ENCODE results near the gene PGLYRP3. TPM values are rescaled to one million over a fixed set of nuclear protein-coding genes. Genes with fewer than 3 reads are reported as not detected.
"Not testable (repeated sequence)": the region's sequence is repeated elsewhere in the genome, so short reads cannot be mapped to it uniquely, and the experiment has no call there.

PGLYRP3 gene
- total RNA-seq, 1 experiment from 2014 or later: not detected

DNA sequence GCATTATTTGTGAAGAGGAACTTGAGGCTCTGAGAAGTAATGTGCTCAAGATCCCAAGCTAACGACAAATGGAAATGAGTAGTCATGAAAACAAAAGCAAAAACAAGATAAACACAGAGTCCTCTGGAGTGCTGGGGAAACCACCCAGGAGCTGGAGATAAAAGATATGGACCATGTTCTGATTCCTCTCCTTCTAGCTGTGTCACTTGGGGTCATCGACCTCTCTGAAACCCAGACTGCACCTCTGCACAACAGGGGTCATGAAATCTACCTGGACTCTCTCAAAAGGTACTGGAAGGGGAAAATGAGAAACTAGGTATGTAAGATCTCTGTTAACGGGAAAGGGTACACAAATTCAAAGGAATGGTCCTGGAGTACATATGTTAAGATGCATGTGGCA is 29.4 kb upstream of the PGLYRP3 start:
- Histone ChIP-seq H3K4me3 (no peak overlapping the region), H3K4me1 (no peaks in the 10 kb centered on the region), H3K9me3 (replicated peaks) (no peaks in the 10 kb centered on the region), H3K27me3 (peaks cover 11% of the 10 kb centered on the region; the same call in 1 of the 2 replicates), H3K36me3 (no peaks in the 10 kb centered on the region), H3K27ac (no peak overlapping the region)
- DNase-seq: no peak

DNA sequence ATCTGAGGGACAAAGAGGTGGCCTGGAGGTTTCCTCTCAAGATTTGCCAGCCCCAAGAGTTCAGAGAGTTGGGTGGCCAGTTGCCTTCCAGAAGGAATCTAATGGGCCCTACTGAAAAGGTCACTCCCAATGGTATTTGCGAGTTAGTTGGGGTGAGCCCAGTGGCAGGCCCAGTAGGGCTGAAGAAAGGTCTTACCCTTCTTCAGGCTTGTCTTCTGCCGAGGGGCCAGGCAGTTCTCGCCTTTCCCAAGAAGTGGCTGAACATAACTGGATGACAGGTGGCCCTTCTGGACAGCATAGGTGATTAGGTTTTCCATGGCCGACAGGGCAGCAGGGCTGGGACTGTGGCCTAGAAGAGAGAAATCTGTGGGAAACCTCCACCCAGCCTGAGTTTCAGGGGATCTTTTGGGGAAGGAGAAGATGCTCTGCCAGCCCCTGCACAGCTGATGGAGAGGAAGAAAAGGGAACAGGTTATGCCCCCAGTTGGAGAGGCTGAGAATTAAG is 28.7 kb upstream of the PGLYRP3 start:
- Histone ChIP-seq H3K27me3 (peaks cover 8% of the 10 kb centered on the region; the same call in 1 of the 2 replicates), H3K4me1 (no peaks in the 10 kb centered on the region), H3K27ac (no peak overlapping the region), H3K4me3 (no peak overlapping the region), H3K9me3 (replicated peaks) (no peaks in the 10 kb centered on the region), H3K36me3 (no peaks in the 10 kb centered on the region)
- no peak for DNase-seq

GRCh38 chr1:153340356-153340755 is 27.6 kb upstream of the PGLYRP3 start:
- no peak overlapping the region for H3K4me3 ChIP-seq
- no peaks in the 10 kb centered on the region for H3K36me3 ChIP-seq
- no peaks in the 10 kb centered on the region for H3K4me1 ChIP-seq
- H3K27me3 ChIP-seq: 0 out of 2 replicates have a peak, but pooled peaks cover 6% of the 10 kb centered on the region
- H3K9me3 ChIP-seq (replicated peaks): no peaks in the 10 kb centered on the region
- no peak for DNase-seq
- no peak overlapping the region for H3K27ac ChIP-seq

GRCh38 chr1:153339802-153340201 is 27.1 kb upstream of the PGLYRP3 start:
- Histone ChIP-seq H3K4me1 (no peaks in the 10 kb centered on the region), H3K27ac (no peak overlapping the region), H3K27me3 (0 out of 2 replicates have a peak, but pooled peaks cover 6% of the 10 kb centered on the region), H3K4me3 (no peak overlapping the region), H3K9me3 (replicated peaks) (no peaks in the 10 kb centered on the region), H3K36me3 (no peaks in the 10 kb centered on the region)
- no peak for DNase-seq

- Histone ChIP-seq H3K27ac (no peak overlapping the region), H3K36me3 (no peaks in the 10 kb centered on the region), H3K4me1 (no peaks in the 10 kb centered on the region), H3K9me3 (replicated peaks) (no peaks in the 10 kb centered on the region), H3K27me3 (0 out of 2 replicates have a peak, but pooled peaks cover 6% of the 10 kb centered on the region), H3K4me3 (no peak overlapping the region)
- no peak for DNase-seq
Measured at GRCh38 chr1:153337980-153338853, 25.5 kb upstream of the PGLYRP3 start.

- Histone ChIP-seq H3K9me3 (replicated peaks) (no peaks in the 10 kb centered on the region; the same call in 1 of the 2 replicates), H3K27ac (no peak overlapping the region), H3K27me3 (0 out of 2 replicates have a peak, but pooled peaks cover 5% of the 10 kb centered on the region), H3K4me1 (no peaks in the 10 kb centered on the region), H3K36me3 (no peaks in the 10 kb centered on the region), H3K4me3 (no peak overlapping the region)
- DNase-seq: no peak
Measured at GRCh38 chr1:153336650-153337049, 23.9 kb upstream of the PGLYRP3 start.

DNA sequence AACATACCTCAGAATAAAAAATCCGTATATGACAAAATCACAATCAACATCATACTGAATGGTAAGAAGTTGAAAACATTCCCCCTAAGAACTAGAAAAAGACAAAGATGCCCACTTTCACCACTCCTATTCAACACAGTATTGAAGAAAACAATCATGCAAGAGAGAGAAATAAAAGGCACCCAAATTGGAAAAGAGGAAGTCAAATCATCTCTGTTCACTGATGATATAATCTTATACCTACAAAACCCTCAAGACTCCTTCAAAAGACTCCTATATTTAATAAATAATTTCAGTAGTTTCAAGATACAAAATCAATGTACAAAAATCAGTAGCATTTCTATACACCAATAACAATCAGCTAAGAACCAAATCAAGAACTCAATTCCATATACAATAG is 21.1 kb upstream of the PGLYRP3 start:
- no peak for DNase-seq
- H3K4me1 ChIP-seq: no peaks in the 10 kb centered on the region
- no peaks in the 10 kb centered on the region for H3K36me3 ChIP-seq
- H3K9me3 ChIP-seq (replicated peaks): no peaks in the 10 kb centered on the region; the same call in 1 of the 2 replicates
- no peak overlapping the region for H3K27ac ChIP-seq
- no peaks in the 10 kb centered on the region for H3K27me3 ChIP-seq
- H3K4me3 ChIP-seq: no peak overlapping the region

GRCh38 chr1:153324912-153325311 is 12.2 kb upstream of the PGLYRP3 start:
- no peaks in the 10 kb centered on the region for H3K4me1 ChIP-seq
- H3K4me3 ChIP-seq: no peak overlapping the region
- 0 out of 2 replicates have a peak, but pooled peaks cover 3% of the 10 kb centered on the region for H3K9me3 ChIP-seq (replicated peaks)
- H3K27me3 ChIP-seq: no peaks in the 10 kb centered on the region
- no peaks in the 10 kb centered on the region for H3K36me3 ChIP-seq
- DNase-seq: no peak
- H3K27ac ChIP-seq: no peak overlapping the region

GRCh38 chr1:153322568-153322967 is 9.8 kb upstream of the PGLYRP3 start:
- 0 out of 2 replicates have a peak, but pooled peaks cover 3% of the 10 kb centered on the region for H3K9me3 ChIP-seq (replicated peaks)
- H3K36me3 ChIP-seq: no peaks in the 10 kb centered on the region
- no peaks in the 10 kb centered on the region for H3K4me1 ChIP-seq
- H3K4me3 ChIP-seq: no peak overlapping the region
- H3K27me3 ChIP-seq: no peaks in the 10 kb centered on the region
- no peak overlapping the region for H3K27ac ChIP-seq
- no peak for DNase-seq

GRCh38 chr1:153318145-153318544 is 5.4 kb upstream of the PGLYRP3 start:
- not testable (repeated sequence) for DNase-seq; H3K36me3 ChIP-seq; H3K4me3 ChIP-seq; H3K9me3 ChIP-seq (replicated peaks); H3K27ac ChIP-seq; H3K4me1 ChIP-seq; H3K27me3 ChIP-seq

- not testable (repeated sequence) for H3K27ac ChIP-seq; DNase-seq; H3K4me1 ChIP-seq; H3K9me3 ChIP-seq (replicated peaks); H3K36me3 ChIP-seq; H3K27me3 ChIP-seq; H3K4me3 ChIP-seq
Measured at GRCh38 chr1:153316013-153316412, 3.3 kb upstream of the PGLYRP3 start.

GRCh38 chr1:153314388-153314787 is 1.6 kb upstream of the PGLYRP3 start:
- not testable (repeated sequence) for DNase-seq; H3K9me3 ChIP-seq (replicated peaks); H3K27ac ChIP-seq; H3K4me1 ChIP-seq; H3K27me3 ChIP-seq; H3K4me3 ChIP-seq; H3K36me3 ChIP-seq

DNA sequence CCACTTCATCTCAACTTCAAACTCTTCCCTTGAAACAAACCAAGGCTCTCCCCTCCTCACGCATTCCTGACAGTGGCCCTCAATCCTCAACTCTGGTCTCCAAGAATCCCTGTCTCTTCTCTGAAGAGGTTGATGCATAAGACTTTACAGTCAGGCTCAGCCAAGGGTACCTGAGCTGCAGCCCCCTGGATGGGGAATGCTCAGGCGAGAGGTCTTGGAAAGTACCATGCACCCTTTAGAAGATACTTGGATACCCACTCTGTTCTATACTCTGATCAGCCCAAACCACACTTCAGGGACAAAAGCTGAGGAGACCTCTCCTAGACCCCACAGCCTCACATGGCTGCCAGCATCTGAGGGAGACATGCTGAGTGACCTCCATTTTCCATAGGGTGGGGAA is 536 bp upstream of the PGLYRP3 start:
- Histone ChIP-seq H3K27ac (no peak overlapping the region), H3K9me3 (replicated peaks) (no peaks in the 10 kb centered on the region)

DNA sequence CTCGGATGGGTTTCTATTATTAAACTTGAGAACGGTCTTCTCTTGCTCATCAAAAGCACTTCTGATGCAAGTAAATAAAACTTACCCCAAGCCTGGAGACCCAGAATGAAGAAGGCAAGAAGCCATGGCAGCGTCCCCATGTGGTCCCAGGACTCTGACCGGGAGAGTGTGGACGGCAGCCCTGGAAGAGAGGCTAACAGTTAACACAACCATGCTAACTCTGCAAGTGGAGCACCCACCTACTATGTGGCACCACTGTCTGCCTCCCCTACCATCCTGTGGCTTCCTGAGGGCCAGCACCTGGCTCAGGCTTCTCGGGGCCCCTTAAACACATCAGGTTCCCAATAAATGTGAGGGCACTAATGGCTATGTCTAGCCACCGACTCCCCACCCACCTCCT is 2.2 kb downstream of the PGLYRP3 start:
- Histone ChIP-seq H3K4me1 (no peaks in the 10 kb centered on the region), H3K4me3 (no peak overlapping the region), H3K36me3 (no peaks in the 10 kb centered on the region), H3K27ac (no peak overlapping the region), H3K9me3 (replicated peaks) (no peaks in the 10 kb centered on the region), H3K27me3 (no peaks in the 10 kb centered on the region)
- no peak for DNase-seq

More for the DNA sequence above, 536 bp upstream of the PGLYRP3 start:
- H3K4me3 ChIP-seq: no peak overlapping the region
- DNase-seq: no peak
- no peaks in the 10 kb centered on the region for H3K27me3 ChIP-seq
- H3K36me3 ChIP-seq: no peaks in the 10 kb centered on the region
- no peaks in the 10 kb centered on the region for H3K4me1 ChIP-seq

DNA sequence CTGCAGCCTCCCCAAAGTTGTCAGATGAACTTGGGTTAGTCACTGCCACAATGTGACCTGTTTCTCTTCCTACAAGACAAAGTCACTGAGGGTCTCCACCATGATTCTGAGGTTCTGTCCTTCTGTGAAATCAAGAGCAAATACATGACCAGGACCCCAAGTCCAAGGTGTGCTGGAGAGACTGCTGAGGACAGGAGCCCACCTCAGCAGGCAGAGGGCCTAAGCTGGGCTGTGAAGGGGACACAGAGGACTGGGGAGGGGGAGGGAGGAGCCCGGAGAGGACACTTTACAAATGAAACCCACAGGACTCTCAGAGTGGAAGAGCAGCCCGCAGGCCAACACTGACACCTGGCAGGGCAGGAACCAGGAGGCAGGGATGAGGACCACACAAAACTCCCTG is 3.3 kb downstream of the PGLYRP3 start:
- Histone ChIP-seq H3K4me1 (no peaks in the 10 kb centered on the region), H3K27me3 (no peaks in the 10 kb centered on the region), H3K36me3 (no peaks in the 10 kb centered on the region), H3K9me3 (replicated peaks) (no peaks in the 10 kb centered on the region), H3K4me3 (no peak overlapping the region), H3K27ac (no peak overlapping the region)
- DNase-seq: no peak
